ENCODE results near the gene TTN.

The TTN gene

DNA sequence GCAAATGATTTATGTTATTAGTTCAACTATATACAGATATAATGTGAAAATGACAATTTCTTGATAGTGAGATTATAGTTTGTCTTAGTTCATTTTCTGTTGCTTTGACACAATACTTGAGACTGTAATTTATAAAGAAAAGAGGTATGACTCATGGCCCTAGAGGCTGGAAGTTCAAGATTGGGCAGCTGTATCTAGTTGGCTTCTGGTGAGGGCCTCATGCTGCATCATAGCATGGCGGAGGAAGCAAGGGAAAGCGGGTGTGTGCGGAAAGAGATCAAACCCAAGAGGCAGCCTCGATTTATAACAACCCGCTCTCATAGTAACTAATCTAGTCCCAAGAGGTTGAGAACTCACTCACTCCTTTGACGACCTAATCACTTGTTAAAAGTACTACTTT lies 315.6 kb downstream of the TTN start:
- no peak for DNase-seq (ENCODE audit: low read depth in 2 of 2)

DNA sequence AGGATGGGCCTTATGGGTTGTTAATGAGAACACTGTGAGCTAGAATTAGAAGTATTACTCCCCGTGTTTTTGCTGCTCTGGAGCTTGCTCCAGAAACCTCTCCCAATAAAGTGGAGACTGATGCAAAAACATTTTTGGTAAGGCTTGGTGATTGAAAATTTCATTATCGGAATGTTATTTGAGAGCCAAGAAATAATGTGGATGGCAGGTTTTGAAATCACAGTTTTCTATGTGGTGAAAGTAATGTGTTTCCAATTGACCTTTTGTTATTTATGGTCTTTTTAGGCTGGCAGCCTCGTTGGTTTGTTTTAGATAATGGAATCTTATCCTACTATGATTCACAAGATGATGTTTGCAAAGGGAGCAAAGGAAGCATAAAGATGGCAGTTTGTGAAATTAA lies 321.9 kb downstream of the TTN start:
- DNase-seq (ENCODE audit: low read depth in 2 of 2) = no peak

DNA sequence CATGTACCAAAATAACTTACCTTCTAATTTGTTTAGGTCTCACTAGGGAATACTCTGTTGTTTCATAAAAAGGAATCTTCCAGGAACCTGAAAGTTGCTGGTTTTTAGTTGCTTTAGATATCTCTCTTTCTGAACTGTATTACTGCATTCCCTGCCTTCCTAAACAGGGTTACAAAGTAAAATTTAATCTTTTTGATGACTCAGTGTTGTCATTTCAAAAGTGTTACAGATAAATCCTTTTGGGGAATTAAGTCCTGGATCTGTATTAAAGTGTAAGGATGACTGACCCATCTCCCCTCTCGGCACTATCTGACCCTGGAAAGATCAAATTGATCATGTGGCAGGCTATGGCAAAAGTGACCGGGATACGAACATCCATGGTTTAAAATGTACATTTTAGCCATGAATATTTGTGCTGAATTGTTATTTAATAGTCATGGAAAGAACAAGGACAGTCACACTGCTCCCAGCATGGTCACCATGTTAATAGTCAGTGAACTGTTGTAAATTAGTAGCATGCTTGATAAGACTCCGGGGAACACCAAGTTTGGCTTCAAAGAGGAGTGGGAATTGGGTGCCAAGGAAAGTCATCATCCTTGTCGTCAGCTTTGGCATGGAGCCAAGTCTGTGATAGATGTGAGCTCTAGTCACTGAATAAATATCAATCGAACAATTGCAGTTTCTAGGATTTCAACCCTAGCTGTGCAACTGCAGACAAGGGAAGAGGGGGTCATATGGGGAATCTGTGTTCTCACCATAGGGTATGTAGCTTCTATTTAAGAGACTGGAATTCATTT lies 322.8 kb downstream of the TTN start:
- DNase-seq (ENCODE audit: low read depth in 2 of 2) = no peak

- DNase-seq (ENCODE audit: low read depth in 2 of 2) = no peak
These were observed 324.8 kb downstream of the TTN start for GRCh38 chr2:178482437-178482836.

DNA sequence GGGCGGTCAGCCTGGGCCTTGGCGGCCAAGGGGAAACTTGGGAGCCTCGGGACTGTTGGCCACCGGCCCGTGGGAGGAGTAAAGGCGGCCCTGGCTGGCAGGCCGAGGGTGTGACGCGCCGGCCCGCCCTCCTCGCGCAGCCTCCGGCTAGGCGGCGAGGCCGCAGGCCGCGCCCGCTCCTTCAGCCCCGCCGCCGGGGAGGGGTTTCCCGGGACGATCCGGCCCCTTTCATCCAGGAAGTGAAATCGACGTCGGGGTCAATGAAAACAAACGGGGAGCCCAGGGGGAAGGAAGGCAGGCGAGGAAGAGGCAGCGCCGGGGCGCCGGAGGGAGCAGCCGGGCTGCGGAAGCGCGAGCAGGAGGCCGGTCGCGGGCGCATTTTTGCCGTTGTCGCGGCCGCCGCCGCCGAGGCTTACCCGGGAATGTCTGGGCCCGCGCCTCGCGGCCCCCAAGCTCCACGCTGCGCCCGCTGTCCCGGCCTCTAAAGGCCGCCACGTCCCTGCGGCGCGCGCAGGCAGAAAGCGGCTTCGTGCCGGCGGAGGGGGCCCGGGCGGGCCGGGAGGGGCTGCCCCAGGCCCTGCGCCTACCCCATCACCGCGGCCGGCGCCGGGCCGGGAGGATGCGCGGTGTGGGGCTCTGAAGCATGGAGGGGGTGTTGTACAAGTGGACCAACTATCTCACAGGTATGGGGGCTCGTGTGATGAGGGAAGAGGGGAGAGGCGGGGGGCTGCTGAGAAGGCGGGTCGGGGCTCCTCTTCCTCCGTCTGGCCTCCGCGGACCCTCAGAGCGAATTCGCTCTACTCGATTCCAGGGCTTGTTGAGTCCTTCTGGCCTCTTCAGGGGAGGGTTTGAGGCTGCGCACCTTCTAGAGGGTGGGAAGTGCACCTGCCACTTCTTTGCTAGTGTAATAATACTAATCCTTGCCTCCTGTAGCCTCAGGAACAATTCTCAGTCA lies 326.7 kb downstream of the TTN start, which contains the start of gene PLEKHA3:
Gene PLEKHA3 (plus strand): TSS at position 231 of the 955 bp plus-strand sequence. CDS start 413 bp downstream, at position 644.
- peak; percentile 52 to 57 for DNase-seq (ENCODE audit: low read depth in 2 of 2)

- no peak for DNase-seq (ENCODE audit: low read depth in 2 of 2)
These were observed 327.4 kb downstream of the TTN start for GRCh38 chr2:178479758-178480226.

GRCh38 chr2:178479275-178479616 lies 328.0 kb downstream of the TTN start:
- no peak for DNase-seq (ENCODE audit: low read depth in 2 of 2)

GRCh38 chr2:178478439-178479274 lies 328.6 kb downstream of the TTN start, which contains the start of gene FKBP7:
TSS of gene FKBP7 (minus strand) at chr2:178478600. CDS start at chr2:178478499, 101 bp downstream.
- peak; percentile 63 to 75 for DNase-seq (ENCODE audit: low read depth in 2 of 2)

DNA sequence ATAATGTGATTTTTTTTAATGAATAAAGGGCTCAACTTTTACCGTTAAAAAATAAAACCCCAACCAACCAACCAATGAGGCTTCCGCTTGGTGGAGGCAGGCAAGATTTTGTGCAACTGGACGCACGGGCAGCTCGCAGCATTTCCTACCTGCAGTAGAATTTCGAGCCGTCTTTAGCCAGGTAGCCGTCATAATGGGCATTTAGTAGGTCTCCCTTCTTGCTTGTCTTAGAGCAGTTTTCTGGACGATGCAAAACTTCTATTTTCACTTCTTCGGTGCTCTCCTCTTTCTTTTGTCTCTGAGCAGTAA lies 329.1 kb downstream of the TTN start:
- DNase-seq (ENCODE audit: low read depth in 2 of 2) = no peak

DNA sequence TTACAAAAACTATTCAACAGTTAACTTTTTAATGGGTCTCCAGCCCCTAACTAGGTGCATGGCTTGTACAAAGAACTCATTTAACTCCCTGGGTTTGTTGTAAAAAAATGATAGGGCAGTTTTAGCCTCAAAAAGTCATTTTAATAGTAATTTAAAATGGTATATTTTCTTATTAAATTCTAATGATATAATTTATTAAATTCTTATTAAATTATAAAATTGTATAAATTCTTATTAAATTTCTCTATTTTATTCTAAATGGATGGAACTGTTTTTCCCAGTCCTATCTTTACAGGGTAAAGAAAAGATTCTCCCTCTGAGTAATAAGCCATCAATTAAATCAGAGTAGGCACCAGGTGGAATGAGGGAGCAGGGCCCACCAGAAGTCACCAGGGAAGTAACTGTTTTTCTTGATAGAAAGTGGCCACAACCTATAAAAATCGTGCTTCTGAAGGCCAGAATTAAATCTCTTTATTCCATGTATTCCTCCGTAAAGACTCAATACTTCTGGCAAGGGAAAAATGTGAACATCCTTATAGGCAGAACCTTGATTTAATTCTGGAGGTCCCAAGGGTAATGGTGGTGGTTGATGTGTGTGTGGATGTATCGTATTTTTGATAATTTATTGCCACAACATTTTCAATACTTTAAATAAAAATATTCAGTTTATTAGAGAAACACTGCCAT lies 329.6 kb downstream of the TTN start:
- DNase-seq (ENCODE audit: low read depth in 2 of 2) = no peak

DNA sequence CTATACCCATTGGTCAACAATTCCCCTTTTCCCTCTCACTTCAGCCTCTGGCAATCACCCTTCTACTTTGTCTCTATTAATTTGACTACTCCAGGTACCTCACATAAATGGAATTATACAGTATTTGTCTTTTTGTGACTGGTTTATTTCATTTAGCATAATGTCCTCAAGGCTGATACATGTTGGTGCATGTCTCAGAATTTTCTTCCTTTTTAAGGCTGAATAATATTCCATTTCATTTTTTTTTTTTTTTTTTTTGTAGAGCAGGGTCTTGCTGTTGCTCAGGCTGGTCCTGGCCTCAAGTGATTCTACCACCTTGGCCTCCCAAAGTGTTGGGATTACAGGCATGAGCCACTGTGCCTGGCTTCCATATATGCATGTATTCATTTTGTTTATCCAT lies 330.7 kb downstream of the TTN start:
- DNase-seq (ENCODE audit: low read depth in 2 of 2) = no peak
